Keratinocyte (primary cell): ENCODE measurements around the gene CACNA1C.

Experiments used
- EZH2 ChIP-seq: IDR thresholded peaks from one replicate; pipeline ENCODE4 v1.6.1; 2012; ENCODE audit warnings: inconsistent platforms, mild to moderate bottlenecking, low read length, moderate library complexity
- TF ChIP-seq, protein P1 (sequence below), 3 experiments: IDR thresholded peaks in 1 of 3; conservative IDR thresholded peaks in 1 of 3; optimal IDR thresholded peaks in 1 of 3; 2 replicates in 2 of 3; 3 replicates in 1 of 3; pipeline versions ENCODE3 to v1.5.1; 2011; ENCODE audit warnings: low read length in 3 of 3, mild to moderate bottlenecking in 3 of 3, moderate library complexity in 2 of 3, control low read depth in 1 of 3, inconsistent platforms in 1 of 3; ENCODE audit not compliant: insufficient read depth in 2 of 3; ENCODE audit errors: extremely low read depth in 1 of 3

DNA sequence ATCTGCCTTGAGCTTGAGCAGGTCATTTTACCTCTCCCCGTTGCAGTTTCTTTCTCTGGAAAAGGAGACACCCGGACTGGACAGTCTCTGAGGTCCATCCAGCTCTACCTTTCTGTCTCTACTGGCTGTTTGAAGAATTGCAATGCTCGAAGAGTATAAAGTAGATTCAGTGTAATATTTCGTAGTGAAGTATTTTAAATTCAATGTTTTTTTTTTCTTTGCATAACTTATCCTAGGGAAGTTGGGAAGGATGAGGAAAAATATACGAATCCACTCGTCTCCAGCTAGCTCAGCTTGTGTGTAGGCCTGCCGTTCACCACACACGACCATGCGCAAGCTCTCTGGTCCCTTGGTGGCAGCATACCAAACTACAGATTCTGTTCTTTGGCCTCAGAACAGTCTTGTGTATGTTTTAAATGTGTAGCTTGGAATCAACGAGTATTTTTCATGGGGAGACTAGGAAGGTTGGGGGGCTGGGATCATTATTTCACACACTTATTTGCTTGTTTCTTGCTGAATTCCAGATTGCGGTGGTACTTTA, 307.9 kb downstream of the CACNA1C start:
- TF ChIP-seq, protein P1, sequence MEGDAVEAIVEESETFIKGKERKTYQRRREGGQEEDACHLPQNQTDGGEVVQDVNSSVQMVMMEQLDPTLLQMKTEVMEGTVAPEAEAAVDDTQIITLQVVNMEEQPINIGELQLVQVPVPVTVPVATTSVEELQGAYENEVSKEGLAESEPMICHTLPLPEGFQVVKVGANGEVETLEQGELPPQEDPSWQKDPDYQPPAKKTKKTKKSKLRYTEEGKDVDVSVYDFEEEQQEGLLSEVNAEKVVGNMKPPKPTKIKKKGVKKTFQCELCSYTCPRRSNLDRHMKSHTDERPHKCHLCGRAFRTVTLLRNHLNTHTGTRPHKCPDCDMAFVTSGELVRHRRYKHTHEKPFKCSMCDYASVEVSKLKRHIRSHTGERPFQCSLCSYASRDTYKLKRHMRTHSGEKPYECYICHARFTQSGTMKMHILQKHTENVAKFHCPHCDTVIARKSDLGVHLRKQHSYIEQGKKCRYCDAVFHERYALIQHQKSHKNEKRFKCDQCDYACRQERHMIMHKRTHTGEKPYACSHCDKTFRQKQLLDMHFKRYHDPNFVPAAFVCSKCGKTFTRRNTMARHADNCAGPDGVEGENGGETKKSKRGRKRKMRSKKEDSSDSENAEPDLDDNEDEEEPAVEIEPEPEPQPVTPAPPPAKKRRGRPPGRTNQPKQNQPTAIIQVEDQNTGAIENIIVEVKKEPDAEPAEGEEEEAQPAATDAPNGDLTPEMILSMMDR (optimal IDR thresholded peaks at IDR 0.05 in 1 of 3, IDR thresholded peaks at IDR 0.05 in 1 of 3, conservative IDR thresholded peaks at IDR 0.05 in 1 of 3; ENCODE audit: extremely low read depth in 1 of 3, insufficient read depth in 2 of 3, low read length in 3 of 3), result no peak
- no peak for TF ChIP-seq EZH2
